GM12865 (cell line): Measurements from ENCODE around the gene CEP112.
"Not testable (repeated sequence)": the region's sequence is repeated elsewhere in the genome, so short reads cannot be mapped to it uniquely, and the experiment has no call there.

ENCODE experiments used
- DNase-seq: peaks from one replicate; pipeline ENCODE4 v3.0.0; 2010; ENCODE audit warnings: low read depth
- H3K4me3 ChIP-seq: 2 replicates; pipeline ENCODE4 v1.5.1; 2011; ENCODE audit warnings: mild to moderate bottlenecking, low read depth, low read length, control low read depth
- CTCF ChIP-seq: IDR thresholded peaks from 2 replicates; pipeline ENCODE4 v1.5.1; 2011; ENCODE audit warnings: low read length, control low read depth, low read depth, inconsistent platforms; ENCODE audit not compliant: insufficient read depth; ENCODE audit errors: missing control alignments

CEP112 gene

DNA sequence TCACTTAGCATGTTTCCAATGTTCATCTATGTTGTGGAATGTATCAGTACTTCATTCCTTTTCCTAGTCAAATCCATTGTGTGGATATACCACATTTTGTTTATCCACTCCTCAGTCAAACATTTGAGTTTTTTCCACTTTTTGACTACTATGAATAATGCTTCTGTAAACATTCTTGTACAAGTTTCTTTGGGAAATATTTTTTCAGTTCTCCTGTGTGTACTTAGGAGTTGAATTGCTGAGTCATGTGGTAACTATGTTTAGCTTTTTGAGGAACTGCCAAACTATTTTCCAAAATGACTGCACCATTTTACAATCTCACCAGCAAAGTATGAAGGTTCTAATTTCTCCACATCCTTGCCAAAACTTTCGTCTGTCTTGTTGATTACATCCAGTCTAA is 406.8 kb downstream of the CEP112 start:
- DNase-seq: no peak
- no peak overlapping the region for H3K4me3 ChIP-seq
- no peak for TF ChIP-seq CTCF

DNA sequence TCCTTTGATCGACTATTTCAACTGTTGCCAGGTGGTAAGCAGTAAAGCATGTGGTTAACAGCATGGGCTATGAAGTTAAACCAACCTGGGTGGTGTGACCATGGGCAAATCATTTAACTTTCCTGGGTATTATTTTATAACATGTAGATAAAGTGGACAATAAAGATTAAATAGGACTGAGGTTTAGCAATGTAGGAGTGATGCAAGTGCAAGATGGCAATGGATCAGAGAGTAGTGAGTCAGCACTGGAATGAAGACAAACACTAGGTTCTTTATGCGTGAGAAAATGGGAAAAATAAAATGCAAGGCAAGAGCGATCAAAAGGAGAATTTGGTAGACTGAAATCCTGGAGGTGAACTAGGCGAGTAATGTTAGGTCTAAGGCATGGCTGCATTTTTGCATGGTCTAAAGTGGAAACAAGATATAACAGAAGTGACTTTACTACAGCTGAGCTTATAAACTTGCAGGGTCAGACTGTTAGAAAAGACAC is 408.0 kb downstream of the CEP112 start:
- TF ChIP-seq CTCF: no peak
- no peak for DNase-seq
- no peak overlapping the region for H3K4me3 ChIP-seq

- not testable (repeated sequence) for DNase-seq, H3K4me3 ChIP-seq
Measured at GRCh38 chr17:65782104-65782706, 409.7 kb downstream of the CEP112 start.

- TF ChIP-seq CTCF: no peak
- no peak for DNase-seq
- no peak overlapping the region for H3K4me3 ChIP-seq
Measured at GRCh38 chr17:65780111-65780510, 411.8 kb downstream of the CEP112 start.

DNA sequence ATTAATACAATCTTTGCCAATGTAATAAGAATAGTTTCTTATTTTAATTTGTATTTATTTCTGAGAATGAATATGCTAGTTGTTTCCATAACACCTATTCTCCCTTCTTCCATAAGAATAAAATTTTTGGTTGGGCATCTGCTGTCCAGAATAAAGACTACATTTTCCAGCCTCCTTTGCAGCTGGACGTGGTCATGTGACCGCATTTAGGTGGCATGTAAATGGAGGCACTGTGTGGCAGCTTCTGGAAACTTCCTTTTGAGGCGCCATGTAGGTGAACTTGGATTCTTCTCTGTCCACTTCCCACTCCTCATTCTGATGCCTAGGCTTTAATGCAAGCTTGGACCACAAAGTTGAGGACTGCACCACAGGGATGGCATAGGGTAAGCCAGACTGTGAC is 415.0 kb downstream of the CEP112 start:
- no peak overlapping the region for H3K4me3 ChIP-seq
- no peak for TF ChIP-seq CTCF
- no peak for DNase-seq

DNA sequence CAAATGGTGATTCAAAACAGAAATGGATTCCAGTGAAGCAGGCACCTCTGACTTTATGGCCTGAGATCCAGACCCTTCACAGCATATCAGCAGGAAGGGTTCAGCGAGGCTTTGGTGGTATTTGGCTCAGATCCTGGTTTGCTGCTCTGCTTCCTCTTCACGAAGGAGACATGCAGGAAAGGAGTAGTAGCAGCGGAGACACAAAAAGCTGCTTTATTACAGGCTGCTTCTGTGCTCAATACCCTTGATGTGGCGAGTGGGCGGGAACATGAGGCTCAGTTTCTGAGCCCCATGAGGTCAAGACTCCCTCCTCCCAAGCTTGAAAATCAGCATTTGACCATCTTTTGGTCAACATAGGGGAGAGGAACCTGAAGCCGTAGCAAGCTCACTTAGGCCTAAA is 417.1 kb downstream of the CEP112 start:
- no peak overlapping the region for H3K4me3 ChIP-seq
- no peak for DNase-seq
- TF ChIP-seq CTCF: no peak

DNA sequence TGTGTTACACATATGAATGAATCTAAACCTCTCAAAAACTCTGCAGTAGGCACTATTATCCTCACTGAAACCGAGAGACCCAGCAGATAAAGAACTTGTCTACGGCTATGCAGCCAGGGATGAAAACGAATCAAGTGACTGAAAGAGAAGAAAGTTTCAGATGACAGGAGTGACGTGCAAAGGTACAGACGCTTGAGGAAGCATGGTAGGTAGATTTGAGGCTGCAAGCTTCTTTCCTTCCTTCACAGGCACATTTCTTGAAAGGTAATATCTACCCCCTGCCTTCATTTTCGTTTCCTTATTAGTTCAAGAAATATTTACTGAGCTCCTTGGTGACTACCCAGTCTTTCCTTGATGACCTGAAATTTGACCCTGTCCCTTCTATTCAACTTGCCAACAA is 418.9 kb downstream of the CEP112 start:
- peak; percentile 4 for DNase-seq
- TF ChIP-seq CTCF: no peak
- H3K4me3 ChIP-seq: no peak overlapping the region

DNA sequence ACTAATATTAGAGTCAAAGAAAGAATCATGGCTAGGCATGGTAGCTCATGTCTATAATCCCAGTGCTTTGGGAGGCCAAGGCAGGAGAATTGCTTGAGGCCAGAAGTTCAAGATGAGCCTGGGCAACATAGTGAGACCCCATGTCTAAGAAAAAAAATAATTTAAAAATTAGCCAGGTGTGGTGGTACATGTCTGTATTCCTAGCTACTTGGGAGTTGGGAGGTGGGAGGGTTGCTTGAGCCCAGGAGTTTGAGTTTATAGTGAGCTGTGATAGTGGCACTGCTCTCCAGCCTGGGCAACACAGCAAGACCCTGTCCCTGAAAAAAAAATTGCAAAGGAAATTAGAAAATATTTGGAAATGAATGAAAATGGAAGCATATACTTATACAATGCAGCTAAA is 420.2 kb downstream of the CEP112 start:
- no peak for DNase-seq
- no peak overlapping the region for H3K4me3 ChIP-seq
- TF ChIP-seq CTCF: no peak
